H9 (cell line): ENCODE measurements around the gene SNRNP48. TPM values are rescaled to one million over a fixed set of nuclear protein-coding genes. Genes with fewer than 3 reads are reported as not detected.

ENCODE experiments used
- DNase-seq: peaks from one replicate; pipeline ENCODE4 v3.0.0-alpha.2; 2017
- H2AFZ ChIP-seq: one replicate; pipeline ENCODE4 v1.6.1; 2013; ENCODE audit warnings: mild to moderate bottlenecking, low read length, control low read depth, moderate library complexity
- H2AK5ac ChIP-seq: 2 replicates; pipeline ENCODE4 v1.6.1; 2013; ENCODE audit warnings: low read length, control low read depth, mixed read lengths; ENCODE audit not compliant: insufficient read length
- H2BK120ac ChIP-seq: one replicate; pipeline ENCODE4 v1.6.1; 2013; ENCODE audit warnings: low read depth, mild to moderate bottlenecking, low read length, control low read depth, inconsistent platforms; ENCODE audit not compliant: poor library complexity, severe bottlenecking
- H2BK12ac ChIP-seq: 2 replicates; pipeline ENCODE4 v1.6.1; 2013; ENCODE audit warnings: low read length, control low read depth, mixed read lengths, low read depth; ENCODE audit not compliant: insufficient read length
- H2BK15ac ChIP-seq: 2 replicates; pipeline ENCODE4 v1.6.1; 2013; ENCODE audit warnings: low read depth, low read length, control low read depth
- H2BK20ac ChIP-seq: one replicate; pipeline ENCODE4 v1.6.1; 2013; ENCODE audit warnings: low read depth, mild to moderate bottlenecking, low read length, control low read depth, inconsistent platforms; ENCODE audit not compliant: poor library complexity, severe bottlenecking
- H2BK5ac ChIP-seq: 2 replicates; pipeline ENCODE4 v1.6.1; 2013; ENCODE audit warnings: low read length, control low read depth, mixed read lengths; ENCODE audit not compliant: insufficient read length
- H3K14ac ChIP-seq: 2 replicates; pipeline ENCODE4 v1.6.1; 2013; ENCODE audit warnings: low read length, control low read depth; ENCODE audit not compliant: insufficient read depth
- H3K18ac ChIP-seq: 2 replicates; pipeline ENCODE4 v1.6.1; 2013; ENCODE audit warnings: low read depth, mild to moderate bottlenecking, mixed read lengths, low read length, control low read depth; ENCODE audit not compliant: insufficient read length
- H3K23ac ChIP-seq: 2 replicates; pipeline ENCODE4 v1.6.1; 2013; ENCODE audit warnings: low read length, control low read depth, mixed read lengths, low read depth; ENCODE audit not compliant: insufficient read length
- H3K23me2 ChIP-seq: 2 replicates; pipeline ENCODE4 v1.6.1; 2013; ENCODE audit warnings: low read depth, mild to moderate bottlenecking, mixed read lengths, low read length, control low read depth; ENCODE audit not compliant: insufficient read length, poor library complexity, severe bottlenecking
- H3K27ac ChIP-seq: 2 replicates; pipeline ENCODE4 v1.5.1; 2013; ENCODE audit warnings: low read length, control low read depth, mixed read lengths, low read depth; ENCODE audit not compliant: insufficient read length
- H3K27me3 ChIP-seq: 2 replicates; pipeline ENCODE4 v1.6.1; 2013; ENCODE audit warnings: low read length, control low read depth, inconsistent platforms; ENCODE audit not compliant: insufficient read depth
- H3K4ac ChIP-seq: 2 replicates; pipeline ENCODE4 v1.6.1; 2013; ENCODE audit warnings: low read depth, mild to moderate bottlenecking, control low read depth, inconsistent platforms, low read length, moderate library complexity
- H3K4me1 ChIP-seq: 2 replicates; pipeline ENCODE4 v1.6.1; 2013; ENCODE audit warnings: low read length, control low read depth, inconsistent platforms; ENCODE audit not compliant: insufficient read depth
- H3K4me2 ChIP-seq: 2 replicates; pipeline ENCODE4 v1.6.1; 2013; ENCODE audit warnings: low read length, control low read depth, mixed read lengths; ENCODE audit not compliant: insufficient read length, insufficient read depth
- H3K56ac ChIP-seq: 2 replicates; pipeline ENCODE4 v1.6.1; 2013; ENCODE audit warnings: low read depth, mild to moderate bottlenecking, mixed read lengths, low read length, control low read depth; ENCODE audit not compliant: insufficient read length
- H3K79me1 ChIP-seq: 2 replicates; pipeline ENCODE4 v1.6.1; 2013; ENCODE audit warnings: low read depth, mild to moderate bottlenecking, moderate library complexity, low read length, control low read depth, inconsistent platforms; ENCODE audit not compliant: insufficient read depth, poor library complexity, severe bottlenecking
- H3K79me2 ChIP-seq: 2 replicates; pipeline ENCODE4 v1.6.1; 2013; ENCODE audit warnings: low read length, control low read depth, inconsistent platforms; ENCODE audit not compliant: insufficient read depth
- H3K9ac ChIP-seq: 2 replicates; pipeline ENCODE4 v1.6.1; 2013; ENCODE audit warnings: low read length, control low read depth, mixed read lengths; ENCODE audit not compliant: insufficient read length; ENCODE audit errors: extremely low read depth
- H3K9me3 ChIP-seq: one replicate; pipeline ENCODE4 v1.6.1; 2013; ENCODE audit warnings: low read depth, low read length, inconsistent platforms; ENCODE audit not compliant: control insufficient read depth
- H3T11ph ChIP-seq: one replicate; pipeline ENCODE4 v1.6.1; 2013; ENCODE audit warnings: mild to moderate bottlenecking, low read length, control low read depth, inconsistent platforms
- H4K20me1 ChIP-seq: one replicate; pipeline ENCODE4 v1.6.1; 2013; ENCODE audit not compliant: control insufficient read depth, insufficient read length, insufficient read depth
- H4K5ac ChIP-seq: 2 replicates; pipeline ENCODE4 v1.6.1; 2013; ENCODE audit warnings: low read depth, mild to moderate bottlenecking, mixed read lengths, low read length, control low read depth; ENCODE audit not compliant: insufficient read length
- H4K8ac ChIP-seq: replicated peaks from 2 replicates; pipeline ENCODE4 v1.6.1; 2013; ENCODE audit warnings: low read length, control low read depth, mixed read lengths, low read depth; ENCODE audit not compliant: insufficient read length
- H4K91ac ChIP-seq: 2 replicates; pipeline ENCODE4 v1.6.1; 2013; ENCODE audit warnings: low read depth, mild to moderate bottlenecking, moderate library complexity, mixed read lengths, low read length, control low read depth; ENCODE audit not compliant: insufficient read length
- H3K27ac Mint-ChIP-seq, 3 experiments: 2 replicates in 2 of 3; 3 replicates in 1 of 3; pipeline ENCODE4 v1.8.0; 2020 to 2021; ENCODE audit warnings: mixed read lengths in 3 of 3, mild to moderate bottlenecking in 1 of 3, moderate library complexity in 1 of 3
- H3K27me3 Mint-ChIP-seq: 2 replicates; pipeline ENCODE4 v1.8.0; 2021; ENCODE audit warnings: low read depth, mild to moderate bottlenecking, moderate library complexity, mixed read lengths
- H3K36me3 Mint-ChIP-seq, 3 experiments: 2 replicates in 2 of 3; 3 replicates in 1 of 3; pipeline ENCODE4 v1.8.0; 2020 to 2021; ENCODE audit warnings: low read depth in 3 of 3, mixed read lengths in 3 of 3; ENCODE audit not compliant: insufficient read depth in 1 of 3
- H3K4me1 Mint-ChIP-seq, 2 experiments: 2 replicates each; pipeline ENCODE4 v1.8.0; 2020; ENCODE audit warnings: mixed read lengths in 2 of 2
- H3K4me3 Mint-ChIP-seq, 2 experiments: 2 replicates in 1 of 2; 3 replicates in 1 of 2; pipeline ENCODE4 v1.8.0; 2020 to 2021; ENCODE audit warnings: mild to moderate bottlenecking in 2 of 2, mixed read lengths in 2 of 2, moderate library complexity in 1 of 2
- H3K9me3 Mint-ChIP-seq, 2 experiments: 2 replicates in 1 of 2; 3 replicates in 1 of 2; pipeline ENCODE4 v1.8.0; 2020; ENCODE audit warnings: mild to moderate bottlenecking in 2 of 2, mixed read lengths in 2 of 2, moderate library complexity in 1 of 2
- CTCF ChIP-seq: fragments of 200-600 bp; sonication (generic); conservative IDR thresholded peaks from 3 replicates; pipeline ENCODE4 v1.8.0; 2021; ENCODE audit warnings: antibody characterized with exemption, mild to moderate bottlenecking
- WGBS: extraction: QIAGEN DNeasy Blood & Tissue Kit; methylation state at CpG from one replicate; pipeline ENCODE4 v1.1.7; 2013; ENCODE audit warnings: missing lambda C conversion rate, low lambda C conversion rate, mixed read lengths; ENCODE audit not compliant: insufficient read length; ENCODE audit errors: extremely low coverage; 5-methylcytosine and 5-hydroxymethylcytosine counted together
- total RNA-seq: library from RNA; stranded (reverse); gene quantifications from 2 replicates; pipeline ENCODE4 v1.2.1, GENCODE V29; 2021

The SNRNP48 gene
- total RNA-seq, 1 experiment from 2014 or later, result 16.9 TPM

- H3K23ac ChIP-seq, result no peak overlapping the region
- H3K27ac Mint-ChIP-seq, result no peak overlapping the region
- H3K79me2 ChIP-seq, result no peaks in the 10 kb centered on the region
- no CpG with 5 or more reads among the region's 2 CpGs for WGBS
- H3K18ac ChIP-seq, result no peak overlapping the region
- peaks cover 4% of the 10 kb centered on the region for H3K79me1 ChIP-seq
- no peak overlapping the region for H3K27ac ChIP-seq
- no peak overlapping the region for H3T11ph ChIP-seq
- H3K9me3 ChIP-seq, result no peaks in the 10 kb centered on the region
- H3K56ac ChIP-seq, result no peak overlapping the region
- no peaks in the 10 kb centered on the region for H4K20me1 ChIP-seq
- no peaks in the 10 kb centered on the region for H3K27me3 Mint-ChIP-seq
- H2BK120ac ChIP-seq, result no peak overlapping the region
- H3K23me2 ChIP-seq, result no peaks in the 10 kb centered on the region
- H2AK5ac ChIP-seq, result no peak overlapping the region
- H3K4ac ChIP-seq, result no peak overlapping the region
- no peak overlapping the region for H4K8ac ChIP-seq
- H3K4me1 ChIP-seq, result peaks cover 3% of the 10 kb centered on the region; the same call in 1 of the 2 replicates
- no peak overlapping the region for H3K9ac ChIP-seq
- no peak for TF ChIP-seq CTCF
- H3K36me3 Mint-ChIP-seq, result peaks cover 0 to 8% (median 4%) of the 10 kb centered on the region in 3 experiments; a peak in 3 of 7 replicates
- no peak overlapping the region for H2BK5ac ChIP-seq
- H2BK20ac ChIP-seq, result no peak overlapping the region
- no peak overlapping the region for H4K91ac ChIP-seq
- no peak overlapping the region for H4K5ac ChIP-seq
- no peak overlapping the region for H3K4me3 Mint-ChIP-seq
- no peak overlapping the region for H3K14ac ChIP-seq
- no peak overlapping the region for H2AFZ ChIP-seq
- no peak overlapping the region for H3K4me2 ChIP-seq
- no peaks in the 10 kb centered on the region for H3K9me3 Mint-ChIP-seq
- no peak overlapping the region for H2BK15ac ChIP-seq
- no peaks in the 10 kb centered on the region for H3K27me3 ChIP-seq
- peaks cover 30 to 31% of the 10 kb centered on the region in 2 experiments for H3K4me1 Mint-ChIP-seq
- no peak overlapping the region for H2BK12ac ChIP-seq
- DNase-seq, result no peak
Measured at GRCh38 chr6:7550433-7550801, 39.6 kb upstream of the SNRNP48 start.
